ENCODE measurements around the gene VILL. TPM values are rescaled to one million over a fixed set of nuclear protein-coding genes. Genes with fewer than 3 reads are reported as not detected.

The VILL gene
- total and polyA plus RNA-seq, 10 of the 15 experiments (the other 5 are each of a cell fraction or from before 2014, with no cell fraction given): 0.15 to 5.4 (median 2.1) TPM; not detected in 1

DNA sequence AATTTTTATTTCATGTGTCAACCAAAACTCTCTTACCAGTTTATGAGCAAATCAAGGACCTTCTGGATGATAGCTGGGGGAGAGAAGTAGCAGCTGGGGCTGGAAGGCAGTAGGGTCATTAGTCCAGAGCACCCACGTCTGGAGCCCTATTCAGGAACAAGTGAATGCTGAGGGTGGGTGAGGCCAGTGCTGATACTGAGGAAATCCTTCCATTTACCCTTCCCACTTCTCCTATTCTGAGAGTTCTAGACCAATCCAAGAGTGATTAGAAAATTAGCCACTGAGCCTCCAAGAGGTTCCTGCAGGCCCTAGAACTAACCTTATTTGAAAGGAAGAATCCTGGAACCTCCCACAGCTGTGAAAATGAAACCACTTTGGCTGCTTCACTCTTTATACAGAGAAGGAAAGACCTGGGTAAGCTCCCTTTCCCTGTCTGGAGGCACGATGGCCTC lies 46.2 kb upstream of the VILL start (continued):
- TF ChIP-seq TCF7 (IDR thresholded peaks at IDR 0.05; ENCODE audit: borderline replicate concordance) (no peak), DPF2 (IDR thresholded peaks at IDR 0.05) (no peak)

DNA sequence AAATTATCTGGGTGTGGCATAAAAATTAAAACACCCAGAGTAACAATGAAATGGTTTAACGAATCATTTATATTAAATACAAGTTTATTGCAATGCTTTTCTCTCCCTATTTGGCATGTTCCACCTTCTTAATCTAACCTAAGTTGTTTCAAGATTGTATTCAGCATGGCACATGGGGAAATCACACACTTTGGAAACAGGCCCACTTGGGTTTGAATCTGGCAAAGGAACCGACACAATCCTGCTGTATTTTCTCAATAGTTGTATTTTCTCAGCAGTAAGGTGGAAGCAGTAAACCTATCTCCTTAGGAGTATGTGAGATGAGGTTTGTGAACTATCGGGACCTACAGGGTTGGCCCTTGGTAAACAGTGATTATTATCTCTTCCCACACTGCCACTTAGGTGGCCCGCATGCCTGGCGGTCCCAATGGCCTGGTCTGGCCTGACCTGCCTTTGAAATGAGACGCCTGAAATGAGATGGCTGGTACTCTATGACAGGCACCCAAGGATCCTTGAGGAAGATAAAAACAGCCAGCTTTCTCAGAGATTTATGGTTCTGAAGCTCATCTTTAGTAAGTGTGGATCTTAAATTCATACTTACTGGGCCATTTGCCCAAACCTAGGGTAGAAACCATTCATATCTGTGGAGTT lies 45.3 kb upstream of the VILL start:
- Histone ChIP-seq H3K4me2 (ENCODE audit: control insufficient read depth, insufficient read depth) (no peak overlapping the region), H3K4me3 (no peak overlapping the region), H3K79me2 (ENCODE audit: control insufficient read depth, insufficient read depth, low read length) (no peaks in the 10 kb centered on the region), H3K9me3 (replicated peaks; ENCODE audit: control insufficient read depth, insufficient read depth, low read length) (no peaks in the 10 kb centered on the region), H3K9ac (ENCODE audit: control insufficient read depth, insufficient read depth, low read length) (no peak overlapping the region), H3K27me3 (replicated peaks in 1 of 2; ENCODE audit: control insufficient read depth in 2 of 2, insufficient read depth in 2 of 2, low read length in 1 of 2) (peaks cover 0 to 3% of the 10 kb centered on the region in 2 experiments; a peak in 1 of 4 replicates), H3K4me1 (ENCODE audit: control insufficient read depth, insufficient read depth, low read length) (no peaks in the 10 kb centered on the region), H2AFZ (ENCODE audit: control insufficient read depth, low read depth, low read length) (no peak overlapping the region), H4K20me1 (ENCODE audit: control insufficient read depth, insufficient read depth) (no peaks in the 10 kb centered on the region), H3K27ac (ENCODE audit: control insufficient read depth, insufficient read depth) (no peak overlapping the region), H3K36me3 (ENCODE audit: control insufficient read depth in 2 of 2, insufficient read depth in 2 of 2, low read length in 1 of 2) (no peaks in the 10 kb centered on the region)
- intact Hi-C loops (cut with micrococcal nuclease; ENCODE audit: unreplicated experiment): no loop called here
- in situ Hi-C loops (cut with MboI): no loop called here
- CTCF ChIA-PET: interaction anchor here (1.3 to 2.3 kb wide), 2 partner anchors 22 to 52 kb away, joined by 4 to 12 read pairs; no protein-coding TSS in a partner anchor
- RAD21 ChIA-PET (ENCODE audit: unreplicated experiment): interaction anchor here (1.0 to 1.2 kb wide), 2 partner anchors 22 to 80 kb away, joined by 3 read pairs; no protein-coding TSS in a partner anchor
- WGBS (ENCODE audit: insufficient coverage, insufficient replicate concordance, low lambda C conversion rate, missing lambda C conversion rate): 55% methylated on average over 6 of the region's 6 CpGs
- no peak for FAIRE-seq
- no TSS peak for BruUV-seq (replicated peaks)
- no peak for DNase-seq (ENCODE audit: low read depth, low spot score)
- no peak for ATAC-seq
- SMC1A ChIA-PET (ENCODE audit: uncharacterized antibody, unreplicated experiment): no interaction called here
- POLR2A ChIA-PET: no interaction called here
- TF ChIP-seq CBFB (IDR thresholded peaks at IDR 0.05; ENCODE audit: low read depth) (no peak), TARDBP (IDR thresholded peaks at IDR 0.05; ENCODE audit: borderline replicate concordance) (no peak), STAT1 (conservative IDR thresholded peaks at IDR 0.05) (no peak), BRCA1 (IDR thresholded peaks at IDR 0.05; ENCODE audit: low read depth, low read length) (no peak), MTA3 (IDR thresholded peaks at IDR 0.05; ENCODE audit: borderline replicate concordance, low read length) (no peak), TCF3 (IDR thresholded peaks at IDR 0.05; ENCODE audit: borderline replicate concordance, insufficient read depth, low read depth, low read length) (no peak), FOXK2 (IDR thresholded peaks at IDR 0.05) (no peak), RUNX3 (IDR thresholded peaks at IDR 0.05; ENCODE audit: low read length) (no peak), ETV6 (conservative IDR thresholded peaks at IDR 0.05 in 1 of 2, IDR thresholded peaks at IDR 0.05 in 1 of 2; ENCODE audit: borderline replicate concordance in 1 of 2, low read depth in 1 of 2) (no peak), MYC (IDR thresholded peaks at IDR 0.05; ENCODE audit: insufficient read depth, insufficient read length, insufficient replicate concordance, low read length, severe bottlenecking) (no peak), CHD1 (IDR thresholded peaks at IDR 0.05; ENCODE audit: low read depth, low read length) (no peak)
- TF ChIP-seq, protein P1, sequence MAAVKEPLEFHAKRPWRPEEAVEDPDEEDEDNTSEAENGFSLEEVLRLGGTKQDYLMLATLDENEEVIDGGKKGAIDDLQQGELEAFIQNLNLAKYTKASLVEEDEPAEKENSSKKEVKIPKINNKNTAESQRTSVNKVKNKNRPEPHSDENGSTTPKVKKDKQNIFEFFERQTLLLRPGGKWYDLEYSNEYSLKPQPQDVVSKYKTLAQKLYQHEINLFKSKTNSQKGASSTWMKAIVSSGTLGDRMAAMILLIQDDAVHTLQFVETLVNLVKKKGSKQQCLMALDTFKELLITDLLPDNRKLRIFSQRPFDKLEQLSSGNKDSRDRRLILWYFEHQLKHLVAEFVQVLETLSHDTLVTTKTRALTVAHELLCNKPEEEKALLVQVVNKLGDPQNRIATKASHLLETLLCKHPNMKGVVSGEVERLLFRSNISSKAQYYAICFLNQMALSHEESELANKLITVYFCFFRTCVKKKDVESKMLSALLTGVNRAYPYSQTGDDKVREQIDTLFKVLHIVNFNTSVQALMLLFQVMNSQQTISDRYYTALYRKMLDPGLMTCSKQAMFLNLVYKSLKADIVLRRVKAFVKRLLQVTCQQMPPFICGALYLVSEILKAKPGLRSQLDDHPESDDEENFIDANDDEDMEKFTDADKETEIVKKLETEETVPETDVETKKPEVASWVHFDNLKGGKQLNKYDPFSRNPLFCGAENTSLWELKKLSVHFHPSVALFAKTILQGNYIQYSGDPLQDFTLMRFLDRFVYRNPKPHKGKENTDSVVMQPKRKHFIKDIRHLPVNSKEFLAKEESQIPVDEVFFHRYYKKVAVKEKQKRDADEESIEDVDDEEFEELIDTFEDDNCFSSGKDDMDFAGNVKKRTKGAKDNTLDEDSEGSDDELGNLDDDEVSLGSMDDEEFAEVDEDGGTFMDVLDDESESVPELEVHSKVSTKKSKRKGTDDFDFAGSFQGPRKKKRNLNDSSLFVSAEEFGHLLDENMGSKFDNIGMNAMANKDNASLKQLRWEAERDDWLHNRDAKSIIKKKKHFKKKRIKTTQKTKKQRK (IDR thresholded peaks at IDR 0.05; ENCODE audit: low read depth, low read length): no peak
- TF ChIP-seq, protein P2, sequence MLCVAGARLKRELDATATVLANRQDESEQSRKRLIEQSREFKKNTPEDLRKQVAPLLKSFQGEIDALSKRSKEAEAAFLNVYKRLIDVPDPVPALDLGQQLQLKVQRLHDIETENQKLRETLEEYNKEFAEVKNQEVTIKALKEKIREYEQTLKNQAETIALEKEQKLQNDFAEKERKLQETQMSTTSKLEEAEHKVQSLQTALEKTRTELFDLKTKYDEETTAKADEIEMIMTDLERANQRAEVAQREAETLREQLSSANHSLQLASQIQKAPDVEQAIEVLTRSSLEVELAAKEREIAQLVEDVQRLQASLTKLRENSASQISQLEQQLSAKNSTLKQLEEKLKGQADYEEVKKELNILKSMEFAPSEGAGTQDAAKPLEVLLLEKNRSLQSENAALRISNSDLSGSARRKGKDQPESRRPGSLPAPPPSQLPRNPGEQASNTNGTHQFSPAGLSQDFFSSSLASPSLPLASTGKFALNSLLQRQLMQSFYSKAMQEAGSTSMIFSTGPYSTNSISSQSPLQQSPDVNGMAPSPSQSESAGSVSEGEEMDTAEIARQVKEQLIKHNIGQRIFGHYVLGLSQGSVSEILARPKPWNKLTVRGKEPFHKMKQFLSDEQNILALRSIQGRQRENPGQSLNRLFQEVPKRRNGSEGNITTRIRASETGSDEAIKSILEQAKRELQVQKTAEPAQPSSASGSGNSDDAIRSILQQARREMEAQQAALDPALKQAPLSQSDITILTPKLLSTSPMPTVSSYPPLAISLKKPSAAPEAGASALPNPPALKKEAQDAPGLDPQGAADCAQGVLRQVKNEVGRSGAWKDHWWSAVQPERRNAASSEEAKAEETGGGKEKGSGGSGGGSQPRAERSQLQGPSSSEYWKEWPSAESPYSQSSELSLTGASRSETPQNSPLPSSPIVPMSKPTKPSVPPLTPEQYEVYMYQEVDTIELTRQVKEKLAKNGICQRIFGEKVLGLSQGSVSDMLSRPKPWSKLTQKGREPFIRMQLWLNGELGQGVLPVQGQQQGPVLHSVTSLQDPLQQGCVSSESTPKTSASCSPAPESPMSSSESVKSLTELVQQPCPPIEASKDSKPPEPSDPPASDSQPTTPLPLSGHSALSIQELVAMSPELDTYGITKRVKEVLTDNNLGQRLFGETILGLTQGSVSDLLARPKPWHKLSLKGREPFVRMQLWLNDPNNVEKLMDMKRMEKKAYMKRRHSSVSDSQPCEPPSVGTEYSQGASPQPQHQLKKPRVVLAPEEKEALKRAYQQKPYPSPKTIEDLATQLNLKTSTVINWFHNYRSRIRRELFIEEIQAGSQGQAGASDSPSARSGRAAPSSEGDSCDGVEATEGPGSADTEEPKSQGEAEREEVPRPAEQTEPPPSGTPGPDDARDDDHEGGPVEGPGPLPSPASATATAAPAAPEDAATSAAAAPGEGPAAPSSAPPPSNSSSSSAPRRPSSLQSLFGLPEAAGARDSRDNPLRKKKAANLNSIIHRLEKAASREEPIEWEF (IDR thresholded peaks at IDR 0.05; ENCODE audit: insufficient replicate concordance, low read depth, low read length): no peak
